Measurements from ENCODE around the gene LRIT3. TPM values are rescaled to one million over a fixed set of nuclear protein-coding genes. Genes with fewer than 3 reads are reported as not detected.
"Not testable (repeated sequence)": the region's sequence is repeated elsewhere in the genome, so short reads cannot be mapped to it uniquely, and the experiment has no call there.

Gene LRIT3
- total RNA-seq, 1 donor, result under 0.01 TPM

DNA sequence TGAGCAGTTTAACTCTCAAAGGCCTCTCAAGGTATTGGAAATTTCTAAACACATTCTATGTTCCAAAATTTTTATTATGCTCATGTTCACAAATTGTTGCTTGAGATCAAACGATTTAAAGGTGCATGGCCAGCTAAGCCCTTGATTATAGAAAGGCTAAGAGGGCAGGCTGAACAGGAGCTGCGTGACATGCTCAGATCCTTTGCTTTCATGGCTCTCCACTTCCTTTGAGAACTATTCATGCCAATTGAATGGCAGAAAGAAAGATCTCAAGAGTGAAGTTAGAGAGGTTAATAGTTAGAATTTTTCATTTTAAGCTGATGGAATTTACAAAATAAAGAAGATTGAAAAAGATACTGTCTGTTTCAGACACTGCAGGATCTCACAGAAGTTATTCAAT is 594 bp downstream of the LRIT3 start:
- TF ChIP-seq, protein P1, sequence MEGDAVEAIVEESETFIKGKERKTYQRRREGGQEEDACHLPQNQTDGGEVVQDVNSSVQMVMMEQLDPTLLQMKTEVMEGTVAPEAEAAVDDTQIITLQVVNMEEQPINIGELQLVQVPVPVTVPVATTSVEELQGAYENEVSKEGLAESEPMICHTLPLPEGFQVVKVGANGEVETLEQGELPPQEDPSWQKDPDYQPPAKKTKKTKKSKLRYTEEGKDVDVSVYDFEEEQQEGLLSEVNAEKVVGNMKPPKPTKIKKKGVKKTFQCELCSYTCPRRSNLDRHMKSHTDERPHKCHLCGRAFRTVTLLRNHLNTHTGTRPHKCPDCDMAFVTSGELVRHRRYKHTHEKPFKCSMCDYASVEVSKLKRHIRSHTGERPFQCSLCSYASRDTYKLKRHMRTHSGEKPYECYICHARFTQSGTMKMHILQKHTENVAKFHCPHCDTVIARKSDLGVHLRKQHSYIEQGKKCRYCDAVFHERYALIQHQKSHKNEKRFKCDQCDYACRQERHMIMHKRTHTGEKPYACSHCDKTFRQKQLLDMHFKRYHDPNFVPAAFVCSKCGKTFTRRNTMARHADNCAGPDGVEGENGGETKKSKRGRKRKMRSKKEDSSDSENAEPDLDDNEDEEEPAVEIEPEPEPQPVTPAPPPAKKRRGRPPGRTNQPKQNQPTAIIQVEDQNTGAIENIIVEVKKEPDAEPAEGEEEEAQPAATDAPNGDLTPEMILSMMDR (IDR thresholded peaks at IDR 0.05; ENCODE audit: insufficient read depth, low read length), result no peak
- H3K4me3 ChIP-seq (ENCODE audit: low read depth, low read length), result no peak overlapping the region
- DNase-seq (ENCODE audit: low read depth), result no peak

DNA sequence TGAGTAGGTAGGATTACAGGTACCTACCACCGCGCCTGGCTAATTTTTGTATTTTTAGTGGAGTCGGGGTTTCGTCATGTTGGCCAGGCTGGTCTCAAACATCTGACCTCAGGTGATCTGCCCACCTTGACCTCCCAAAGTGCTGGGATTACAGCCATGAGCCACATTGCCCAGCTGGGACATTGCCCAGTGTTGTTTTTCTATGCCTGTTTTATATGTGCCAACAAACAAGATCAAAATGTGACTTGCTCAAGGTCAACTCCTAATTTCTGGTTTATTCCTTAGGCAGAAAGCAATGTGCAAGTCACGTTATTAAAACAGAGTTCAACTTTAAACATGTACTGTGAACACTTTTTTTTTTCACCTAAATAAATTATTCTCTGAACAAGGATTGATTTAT is 2.7 kb downstream of the LRIT3 start:
- H3K4me3 ChIP-seq (ENCODE audit: low read depth, low read length), result no peak overlapping the region
- DNase-seq (ENCODE audit: low read depth), result no peak
- TF ChIP-seq, protein P1 (IDR thresholded peaks at IDR 0.05; ENCODE audit: insufficient read depth, low read length), result no peak

DNA sequence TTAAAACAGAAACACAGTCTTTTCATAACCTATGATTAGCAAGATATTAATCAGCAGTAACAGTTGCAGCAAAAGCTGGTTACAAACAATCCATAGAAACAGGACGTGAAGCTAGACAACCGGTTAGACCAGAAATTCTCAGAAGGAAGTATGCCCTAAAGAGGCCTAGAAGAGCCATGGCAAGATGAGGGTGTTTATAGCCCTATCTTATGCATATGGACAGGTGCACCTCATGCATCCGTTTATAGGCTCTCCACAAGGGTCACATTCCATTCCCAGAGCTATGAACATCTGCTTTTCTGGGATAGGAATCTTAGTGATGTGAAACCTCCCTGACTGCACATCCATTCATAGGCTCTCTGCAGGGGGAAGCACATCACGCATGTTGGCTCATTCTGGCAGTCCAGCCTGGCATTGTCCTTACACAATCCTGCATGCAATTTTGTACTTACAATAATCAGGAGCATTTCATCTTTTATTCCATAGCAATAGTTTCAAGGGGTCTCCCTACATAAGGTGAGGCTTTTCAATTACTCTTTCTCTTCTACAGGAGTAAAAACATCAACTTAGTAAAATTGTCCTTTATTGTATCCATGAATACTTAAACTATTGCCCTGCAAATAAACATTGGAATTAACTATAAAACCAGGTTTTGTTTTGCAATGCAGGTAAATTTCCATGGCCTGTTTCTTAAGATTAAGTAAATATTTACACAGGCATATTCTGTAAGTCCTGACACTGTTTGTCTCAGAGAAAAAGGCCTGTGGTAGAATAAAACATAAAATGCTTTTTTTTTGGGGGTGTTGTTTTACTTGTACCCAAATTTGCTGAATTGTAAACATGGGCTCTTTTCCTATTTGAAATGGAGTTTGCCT is 11.8 kb downstream of the LRIT3 start:
- DNase-seq (ENCODE audit: low read depth); H3K4me3 ChIP-seq (ENCODE audit: low read depth, low read length): not testable (repeated sequence)

DNA sequence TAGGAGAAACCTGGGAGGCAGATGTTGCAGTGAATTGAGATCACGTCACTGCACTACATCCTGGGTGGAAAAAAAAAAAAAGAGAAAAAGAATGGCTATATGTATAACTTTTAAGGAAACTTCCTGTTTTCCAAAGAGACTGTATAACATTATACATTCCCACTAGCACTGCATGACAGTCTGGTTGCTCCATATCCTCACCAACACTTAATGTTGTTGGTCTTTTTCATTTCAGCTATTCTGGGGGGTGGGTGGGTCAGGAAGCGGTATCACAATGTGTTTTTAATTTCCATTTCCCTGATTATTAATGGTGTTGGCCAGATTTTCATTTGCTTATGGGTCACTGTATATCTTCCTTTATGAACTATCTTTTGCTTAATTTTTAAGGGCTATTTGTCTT is 13.4 kb downstream of the LRIT3 start:
- DNase-seq (ENCODE audit: low read depth), result no peak
- TF ChIP-seq, protein P1 (IDR thresholded peaks at IDR 0.05; ENCODE audit: insufficient read depth, low read length), result no peak
- no peak overlapping the region for H3K4me3 ChIP-seq (ENCODE audit: low read depth, low read length)

DNA sequence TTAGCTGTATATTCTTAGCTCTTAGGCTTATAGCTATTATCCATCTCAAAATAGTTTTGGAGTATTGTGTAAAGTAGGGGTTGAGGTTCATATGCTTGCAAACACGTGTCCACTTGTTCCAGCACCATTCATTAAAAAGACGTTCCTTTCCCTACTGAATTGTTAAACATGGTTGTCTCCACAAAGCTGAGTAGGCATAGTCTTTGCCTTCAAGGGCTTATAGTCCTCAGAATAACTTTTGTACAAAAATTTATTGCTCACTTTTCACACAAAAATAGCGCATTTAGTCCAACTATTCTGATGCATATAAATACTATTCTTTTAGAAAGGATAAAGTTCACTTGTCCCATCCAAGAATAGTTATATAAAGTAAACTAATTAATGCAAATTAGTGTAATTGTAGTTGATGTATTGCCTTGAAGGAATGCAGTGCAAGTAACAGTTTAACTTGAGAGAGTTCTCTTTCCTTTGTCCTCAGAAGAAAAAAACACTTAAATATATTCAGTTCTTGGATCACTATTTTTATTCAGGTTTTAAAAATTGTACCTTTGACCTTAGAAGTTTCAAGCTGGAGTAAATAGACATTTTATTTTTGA is 14.1 kb downstream of the LRIT3 start:
- TF ChIP-seq, protein P1 (IDR thresholded peaks at IDR 0.05; ENCODE audit: insufficient read depth, low read length), result no peak
- no peak overlapping the region for H3K4me3 ChIP-seq (ENCODE audit: low read depth, low read length)
- DNase-seq (ENCODE audit: low read depth), result no peak

DNA sequence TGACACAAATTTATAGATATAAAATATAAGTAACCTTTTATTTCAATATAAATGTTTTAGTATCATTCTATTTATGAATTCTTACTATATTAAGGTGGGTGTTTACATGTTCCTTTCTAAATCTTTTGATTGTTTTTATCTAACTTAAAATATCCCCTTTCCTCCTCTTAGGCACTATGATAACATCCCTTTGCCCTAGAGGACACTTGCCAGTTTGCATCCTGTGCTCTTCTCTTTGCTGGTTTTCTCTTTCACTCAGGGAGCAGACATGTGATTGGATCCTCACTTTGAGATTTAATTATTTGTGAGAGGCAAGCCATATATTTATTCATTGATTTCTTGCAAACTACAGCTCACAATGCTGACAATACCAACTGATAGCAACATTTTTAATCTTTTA is 16.2 kb downstream of the LRIT3 start:
- TF ChIP-seq, protein P1 (IDR thresholded peaks at IDR 0.05; ENCODE audit: insufficient read depth, low read length), result no peak
- no peak for DNase-seq (ENCODE audit: low read depth)
- H3K4me3 ChIP-seq (ENCODE audit: low read depth, low read length), result no peak overlapping the region

DNA sequence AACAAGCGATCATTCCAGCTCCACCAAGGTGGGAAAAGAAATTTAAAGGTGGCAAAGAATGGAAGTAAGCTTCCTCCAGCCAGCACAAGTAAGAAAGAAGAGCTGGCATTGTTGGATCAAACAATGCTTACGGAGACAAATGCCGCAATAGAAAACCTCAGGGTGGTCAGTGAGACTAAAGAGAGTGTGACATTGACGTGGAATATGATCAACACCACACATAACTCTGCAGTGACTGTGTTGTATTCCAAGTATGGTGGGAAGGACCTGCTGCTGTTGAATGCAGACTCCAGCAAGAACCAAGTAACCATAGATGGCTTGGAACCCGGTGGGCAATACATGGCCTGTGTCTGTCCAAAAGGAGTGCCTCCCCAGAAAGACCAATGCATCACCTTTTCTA is 22.2 kb downstream of the LRIT3 start:
- TF ChIP-seq, protein P1 (IDR thresholded peaks at IDR 0.05; ENCODE audit: insufficient read depth, low read length), result no peak
- no peak overlapping the region for H3K4me3 ChIP-seq (ENCODE audit: low read depth, low read length)
- DNase-seq (ENCODE audit: low read depth), result no peak
